MM.1S (cell line): ENCODE data around the gene ADAMTS17.

Experiments
- DNase-seq: peaks from one replicate; pipeline ENCODE4 v3.0.0-alpha.2; 2015
- H2AFZ ChIP-seq: fragments of 300-600 bp; sonication (generic); 2 replicates; pipeline ENCODE4 v1.6.0; 2016; ENCODE audit warnings: antibody characterized with exemption, low read length
- H3F3A ChIP-seq: fragments of 300-600 bp; sonication (generic); 2 replicates; pipeline ENCODE4 v1.6.1; 2016; ENCODE audit warnings: mild to moderate bottlenecking, antibody characterized with exemption, low read length, moderate library complexity, mixed read lengths; ENCODE audit not compliant: insufficient read depth
- H3K27ac ChIP-seq: fragments of 300-600 bp; sonication (generic); 2 replicates; pipeline ENCODE4 v1.5.1; 2016; ENCODE audit warnings: mild to moderate bottlenecking, low read length
- H3K27me3 ChIP-seq: fragments of 300-600 bp; sonication (generic); replicated peaks from 2 replicates; pipeline ENCODE4 v1.6.0; 2016; ENCODE audit warnings: low read length; ENCODE audit not compliant: insufficient read depth
- H3K36me3 ChIP-seq: fragments of 300-600 bp; sonication (generic); replicated peaks from 2 replicates; pipeline ENCODE4 v1.6.1; 2016; ENCODE audit warnings: mild to moderate bottlenecking, low read length, mixed read lengths; ENCODE audit not compliant: insufficient read depth
- H3K4me1 ChIP-seq: fragments of 300-600 bp; sonication (generic); 2 replicates; pipeline ENCODE4 v1.6.1; 2016; ENCODE audit warnings: low read length, mixed read lengths
- H3K4me2 ChIP-seq: fragments of 300-600 bp; sonication (generic); 2 replicates; pipeline ENCODE4 v1.6.0; 2016; ENCODE audit warnings: low read depth, low read length
- H3K4me3 ChIP-seq: fragments of 300-600 bp; sonication (generic); 2 replicates; pipeline ENCODE4 v1.5.1; 2016; ENCODE audit warnings: low read length, mixed read lengths
- H3K79me2 ChIP-seq: fragments of 300-600 bp; sonication (generic); 2 replicates; pipeline ENCODE4 v1.6.1; 2016; ENCODE audit warnings: mixed run types, low read length, mixed read lengths
- H3K9ac ChIP-seq: fragments of 300-600 bp; sonication (generic); 2 replicates; pipeline ENCODE4 v1.6.1; 2016; ENCODE audit warnings: low read length, mixed read lengths
- H3K9me2 ChIP-seq: fragments of 300-600 bp; sonication (generic); replicated peaks from 2 replicates; pipeline ENCODE4 v1.6.1; 2016; ENCODE audit warnings: mild to moderate bottlenecking, low read length, mixed read lengths; ENCODE audit not compliant: insufficient read depth
- H3K9me3 ChIP-seq: fragments of 300-600 bp; sonication (generic); replicated peaks from 2 replicates; pipeline ENCODE4 v1.6.1; 2016; ENCODE audit warnings: mild to moderate bottlenecking, low read length, mixed read lengths; ENCODE audit not compliant: insufficient read depth
- H4K20me1 ChIP-seq: fragments of 300-600 bp; sonication (generic); 2 replicates; pipeline ENCODE4 v1.6.1; 2016; ENCODE audit warnings: mild to moderate bottlenecking, low read length, moderate library complexity, mixed read lengths; ENCODE audit not compliant: insufficient read depth
- EZH2 ChIP-seq: fragments of 300-600 bp; sonication (generic); optimal IDR thresholded peaks from 2 replicates; pipeline ENCODE3; 2017; ENCODE audit warnings: low read depth, mild to moderate bottlenecking, antibody characterized with exemption, low read length, mixed read lengths
- EZH2phosphoT487 ChIP-seq: fragments of 300-600 bp; sonication (generic); IDR thresholded peaks from 2 replicates; pipeline ENCODE4 v1.6.1; 2018; ENCODE audit warnings: antibody characterized with exemption, low read length
- TF ChIP-seq, protein P1 (sequence below): fragments of 300-600 bp; sonication (generic); IDR thresholded peaks from 2 replicates; pipeline ENCODE4 v1.5.1; 2016; ENCODE audit warnings: antibody characterized with exemption, low read length, mixed read lengths

Gene ADAMTS17

DNA sequence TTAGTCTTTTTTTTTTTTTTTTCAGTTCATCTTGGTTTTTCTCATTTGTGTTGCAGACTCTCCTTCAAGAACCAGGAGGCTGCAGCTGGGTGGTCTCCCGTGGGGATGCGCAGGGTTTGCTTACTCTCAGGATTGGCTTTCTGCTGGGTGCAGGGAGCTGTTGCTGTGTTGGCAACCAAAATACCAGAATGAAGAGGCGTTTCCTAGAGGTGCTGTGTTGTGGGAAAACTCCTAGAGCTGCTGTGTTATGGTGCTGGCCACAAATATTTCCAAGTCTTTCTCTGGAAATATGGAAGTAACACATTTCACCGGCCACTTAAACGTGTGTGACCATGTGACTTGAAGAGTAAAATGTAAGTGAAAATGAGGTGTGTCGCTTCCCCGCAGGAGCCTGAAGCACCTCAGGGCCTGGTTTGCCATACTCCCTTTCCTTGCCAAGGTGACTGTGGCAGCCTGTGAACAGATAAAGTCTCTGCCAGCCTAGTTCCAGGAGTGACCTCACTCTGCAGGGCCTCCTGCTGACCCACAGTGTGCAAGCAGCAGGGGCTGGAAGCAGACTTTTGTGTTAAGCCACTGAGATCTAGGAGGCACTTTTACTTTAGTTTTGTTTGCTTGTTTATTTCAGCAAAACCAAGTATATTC, 258.9 kb downstream of the ADAMTS17 start:
- H3K4me1 ChIP-seq = no peaks in the 10 kb centered on the region
- no peak for DNase-seq
- no peaks in the 10 kb centered on the region for H4K20me1 ChIP-seq
- H3K27ac ChIP-seq = no peak overlapping the region
- no peaks in the 10 kb centered on the region for H3K9me2 ChIP-seq
- no peak overlapping the region for H3K9ac ChIP-seq
- TF ChIP-seq EZH2 (no peak), EZH2phosphoT487 (no peak)
- TF ChIP-seq, protein P1, sequence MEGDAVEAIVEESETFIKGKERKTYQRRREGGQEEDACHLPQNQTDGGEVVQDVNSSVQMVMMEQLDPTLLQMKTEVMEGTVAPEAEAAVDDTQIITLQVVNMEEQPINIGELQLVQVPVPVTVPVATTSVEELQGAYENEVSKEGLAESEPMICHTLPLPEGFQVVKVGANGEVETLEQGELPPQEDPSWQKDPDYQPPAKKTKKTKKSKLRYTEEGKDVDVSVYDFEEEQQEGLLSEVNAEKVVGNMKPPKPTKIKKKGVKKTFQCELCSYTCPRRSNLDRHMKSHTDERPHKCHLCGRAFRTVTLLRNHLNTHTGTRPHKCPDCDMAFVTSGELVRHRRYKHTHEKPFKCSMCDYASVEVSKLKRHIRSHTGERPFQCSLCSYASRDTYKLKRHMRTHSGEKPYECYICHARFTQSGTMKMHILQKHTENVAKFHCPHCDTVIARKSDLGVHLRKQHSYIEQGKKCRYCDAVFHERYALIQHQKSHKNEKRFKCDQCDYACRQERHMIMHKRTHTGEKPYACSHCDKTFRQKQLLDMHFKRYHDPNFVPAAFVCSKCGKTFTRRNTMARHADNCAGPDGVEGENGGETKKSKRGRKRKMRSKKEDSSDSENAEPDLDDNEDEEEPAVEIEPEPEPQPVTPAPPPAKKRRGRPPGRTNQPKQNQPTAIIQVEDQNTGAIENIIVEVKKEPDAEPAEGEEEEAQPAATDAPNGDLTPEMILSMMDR = no peak
- no peaks in the 10 kb centered on the region for H3K79me2 ChIP-seq
- no peaks in the 10 kb centered on the region for H3K9me3 ChIP-seq
- H3K27me3 ChIP-seq = no peaks in the 10 kb centered on the region
- no peak overlapping the region for H3K4me2 ChIP-seq
- H3F3A ChIP-seq = no peaks in the 10 kb centered on the region
- no peak overlapping the region for H2AFZ ChIP-seq
- no peak overlapping the region for H3K4me3 ChIP-seq
- no peaks in the 10 kb centered on the region for H3K36me3 ChIP-seq

DNA sequence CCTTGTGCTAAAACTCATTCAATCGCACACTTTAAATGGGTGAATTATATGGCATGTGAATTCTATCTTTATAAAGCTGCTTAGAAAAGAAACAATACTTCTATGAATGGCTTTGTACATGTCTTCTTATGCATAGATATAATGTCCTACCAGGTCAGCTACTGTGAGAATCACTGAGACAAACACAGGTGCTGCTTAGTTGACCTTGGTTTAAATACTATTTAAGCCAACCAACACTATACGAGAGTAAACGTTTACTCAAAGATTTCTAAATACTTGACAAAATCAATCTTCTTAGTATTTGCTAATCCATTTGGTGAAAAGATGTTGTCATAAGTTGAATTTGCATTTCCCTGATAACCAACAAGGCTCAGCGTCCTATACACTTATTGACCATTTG, 260.3 kb downstream of the ADAMTS17 start:
- TF ChIP-seq EZH2 = no peak
- no peak for TF ChIP-seq EZH2phosphoT487
- TF ChIP-seq, protein P1 = no peak

DNA sequence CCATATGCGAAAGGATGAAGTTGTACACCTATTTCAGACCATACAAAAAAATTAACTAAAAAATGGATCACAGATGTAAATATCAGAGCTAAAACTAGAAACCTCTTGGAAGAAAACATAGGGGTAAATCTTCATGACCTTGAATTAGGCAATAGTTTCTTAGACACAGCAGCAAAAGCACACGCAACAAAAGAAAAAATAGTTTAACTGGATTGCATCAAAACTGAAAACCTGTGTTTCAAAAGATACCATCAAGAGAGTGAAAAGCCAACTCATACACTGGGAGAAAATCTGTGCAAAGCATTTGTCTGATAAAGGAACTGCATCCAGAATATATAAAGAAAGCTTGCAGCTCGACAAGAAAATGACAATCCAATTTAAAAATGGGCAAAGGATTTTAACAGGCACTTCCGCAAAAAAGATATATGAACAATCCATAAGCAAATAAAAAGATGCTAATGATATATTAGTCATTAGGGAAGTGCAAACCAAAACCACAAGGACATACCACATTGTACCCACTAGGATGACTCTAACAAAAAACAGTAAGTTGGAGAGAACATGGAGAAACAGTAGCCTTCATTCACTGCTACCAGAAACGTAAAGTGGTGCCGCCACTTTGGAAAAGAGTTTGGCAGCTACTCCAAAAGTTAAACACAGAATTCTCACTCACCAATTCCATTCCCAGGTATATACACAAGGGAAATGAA, 263.1 kb downstream of the ADAMTS17 start:
- no peak for TF ChIP-seq EZH2phosphoT487
- TF ChIP-seq EZH2 = no peak
- TF ChIP-seq, protein P1 = no peak
- no peaks in the 10 kb centered on the region for H3K27me3 ChIP-seq
- H3K4me3 ChIP-seq = no peak overlapping the region
- no peaks in the 10 kb centered on the region for H3F3A ChIP-seq
- H3K9me2 ChIP-seq = no peaks in the 10 kb centered on the region
- no peaks in the 10 kb centered on the region for H3K79me2 ChIP-seq
- DNase-seq = no peak
- no peaks in the 10 kb centered on the region for H3K36me3 ChIP-seq
- no peak overlapping the region for H3K4me2 ChIP-seq
- H4K20me1 ChIP-seq = no peaks in the 10 kb centered on the region
- no peak overlapping the region for H2AFZ ChIP-seq
- no peak overlapping the region for H3K9ac ChIP-seq
- no peaks in the 10 kb centered on the region for H3K4me1 ChIP-seq
- no peak overlapping the region for H3K27ac ChIP-seq
- H3K9me3 ChIP-seq = no peaks in the 10 kb centered on the region

More for the DNA sequence above, 260.3 kb downstream of the ADAMTS17 start:
- Histone ChIP-seq H3K27me3 (no peaks in the 10 kb centered on the region), H4K20me1 (no peaks in the 10 kb centered on the region), H3K79me2 (no peaks in the 10 kb centered on the region), H3K27ac (no peak overlapping the region), H3K4me3 (no peak overlapping the region), H3K9me3 (no peaks in the 10 kb centered on the region), H2AFZ (no peak overlapping the region), H3K4me1 (no peaks in the 10 kb centered on the region), H3K9me2 (no peaks in the 10 kb centered on the region), H3K4me2 (no peak overlapping the region), H3F3A (no peaks in the 10 kb centered on the region), H3K9ac (no peak overlapping the region), H3K36me3 (no peaks in the 10 kb centered on the region)
- DNase-seq = no peak
